OCI-LY3 (cell line): ENCODE data around the gene LILRB2.
A peak's percentile ranks its signal among the peaks of the same experiment; 100 is the strongest.
"Not testable (repeated sequence)": the region's sequence is repeated elsewhere in the genome, so short reads cannot be mapped to it uniquely, and the experiment has no call there.

Source experiments
- H2AFZ ChIP-seq: fragments of 200-600, 300-600 bp; shearing (Covaris generic); 2 replicates; pipeline ENCODE4 v1.6.0; 2014; ENCODE audit warnings: antibody characterized with exemption, low read depth, low read length
- H3K27ac ChIP-seq: fragments of 200-600, 300-600 bp; sonication (generic); 2 replicates; pipeline ENCODE4 v1.5.1; 2014; ENCODE audit warnings: mild to moderate bottlenecking, low read length, moderate library complexity, mixed read lengths
- H3K27me3 ChIP-seq: fragments of 200-600, 300-600 bp; sonication (generic); 2 replicates; pipeline ENCODE4 v1.6.1; 2014; ENCODE audit warnings: low read depth, low read length, mixed read lengths
- H3K36me3 ChIP-seq: fragments of 200-600, 300-600 bp; sonication (generic); replicated peaks from 2 replicates; pipeline ENCODE3; 2014; ENCODE audit warnings: low read depth, low read length, mixed read lengths
- H3K4me1 ChIP-seq: fragments of 300-600, 200-600 bp; sonication (generic); 2 replicates; pipeline ENCODE4 v1.6.1; 2014; ENCODE audit warnings: low read length, mixed read lengths
- H3K4me2 ChIP-seq: fragments of 200-600, 300-600 bp; sonication (generic); 2 replicates; pipeline ENCODE4 v1.6.1; 2014; ENCODE audit warnings: low read length, mixed read lengths
- H3K4me3 ChIP-seq: fragments of 300-600, 200-600 bp; sonication (generic); 2 replicates; pipeline ENCODE4 v1.5.1; 2014; ENCODE audit warnings: antibody characterized with exemption, mild to moderate bottlenecking, low read length, moderate library complexity
- H3K79me2 ChIP-seq: fragments of 300-600, 200-600 bp; shearing (Covaris generic); 2 replicates; pipeline ENCODE4 v1.6.1; 2014; ENCODE audit warnings: mild to moderate bottlenecking, low read length, mixed read lengths
- H3K9ac ChIP-seq: fragments of 300-600, 200-600 bp; shearing (Covaris generic); 2 replicates; pipeline ENCODE4 v1.6.0; 2014; ENCODE audit warnings: mild to moderate bottlenecking, low read length, moderate library complexity
- H3K9me3 ChIP-seq: fragments of 200-600, 300-600 bp; shearing (Covaris generic); 2 replicates; pipeline ENCODE4 v1.6.1; 2014; ENCODE audit warnings: low read length, mixed read lengths; ENCODE audit not compliant: insufficient read depth
- H4K20me1 ChIP-seq: fragments of 200-600, 300-600 bp; sonication (generic); 2 replicates; pipeline ENCODE4 v1.6.1; 2016; ENCODE audit warnings: low read length, mixed read lengths; ENCODE audit not compliant: insufficient read depth
- EZH2phosphoT487 ChIP-seq: fragments of 200-600 bp; shearing (Covaris generic); IDR thresholded peaks from 2 replicates; pipeline ENCODE4 v1.6.1; 2018; ENCODE audit warnings: antibody characterized with exemption, mixed run types, low read depth
- TF ChIP-seq, protein P1 (sequence below): fragments of 200-600, 300-600 bp; sonication (generic); IDR thresholded peaks from 2 replicates; pipeline ENCODE4 v1.5.1; 2014; ENCODE audit warnings: antibody characterized with exemption, low read length, low read depth

LILRB2 gene

DNA sequence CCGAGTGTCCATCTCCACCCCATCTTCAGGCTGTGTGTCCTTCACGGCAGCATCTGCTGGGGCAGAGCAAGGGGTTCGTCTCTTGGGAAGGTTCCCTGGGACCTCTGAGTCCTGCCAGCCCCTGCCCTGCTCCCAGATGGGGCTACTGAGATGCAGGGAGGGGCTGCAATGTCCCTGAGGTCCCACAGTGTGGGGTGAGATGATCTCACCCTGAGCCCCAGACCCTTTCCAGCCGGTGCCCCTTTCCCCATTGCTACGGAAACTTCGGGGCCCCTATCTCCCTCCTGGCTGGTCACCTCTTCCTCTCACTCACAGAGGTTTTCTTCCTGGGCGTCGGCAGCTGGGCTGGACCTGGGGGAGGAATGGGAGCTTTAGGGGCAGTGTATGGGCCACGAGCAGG is 5.0 kb downstream of the LILRB2 start:
- H4K20me1 ChIP-seq = no peaks in the 10 kb centered on the region
- no peak for TF ChIP-seq EZH2phosphoT487
- TF ChIP-seq, protein P1, sequence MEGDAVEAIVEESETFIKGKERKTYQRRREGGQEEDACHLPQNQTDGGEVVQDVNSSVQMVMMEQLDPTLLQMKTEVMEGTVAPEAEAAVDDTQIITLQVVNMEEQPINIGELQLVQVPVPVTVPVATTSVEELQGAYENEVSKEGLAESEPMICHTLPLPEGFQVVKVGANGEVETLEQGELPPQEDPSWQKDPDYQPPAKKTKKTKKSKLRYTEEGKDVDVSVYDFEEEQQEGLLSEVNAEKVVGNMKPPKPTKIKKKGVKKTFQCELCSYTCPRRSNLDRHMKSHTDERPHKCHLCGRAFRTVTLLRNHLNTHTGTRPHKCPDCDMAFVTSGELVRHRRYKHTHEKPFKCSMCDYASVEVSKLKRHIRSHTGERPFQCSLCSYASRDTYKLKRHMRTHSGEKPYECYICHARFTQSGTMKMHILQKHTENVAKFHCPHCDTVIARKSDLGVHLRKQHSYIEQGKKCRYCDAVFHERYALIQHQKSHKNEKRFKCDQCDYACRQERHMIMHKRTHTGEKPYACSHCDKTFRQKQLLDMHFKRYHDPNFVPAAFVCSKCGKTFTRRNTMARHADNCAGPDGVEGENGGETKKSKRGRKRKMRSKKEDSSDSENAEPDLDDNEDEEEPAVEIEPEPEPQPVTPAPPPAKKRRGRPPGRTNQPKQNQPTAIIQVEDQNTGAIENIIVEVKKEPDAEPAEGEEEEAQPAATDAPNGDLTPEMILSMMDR = no peak
- H3K4me1 ChIP-seq = peaks cover 18% of the 10 kb centered on the region
- no peak overlapping the region for H2AFZ ChIP-seq
- no peaks in the 10 kb centered on the region for H3K9me3 ChIP-seq
- H3K27me3 ChIP-seq = peaks cover 24% of the 10 kb centered on the region
- H3K9ac ChIP-seq = no peak overlapping the region
- no peak overlapping the region for H3K4me2 ChIP-seq
- H3K79me2 ChIP-seq = no peaks in the 10 kb centered on the region
- no peak overlapping the region for H3K27ac ChIP-seq
- no peaks in the 10 kb centered on the region for H3K36me3 ChIP-seq
- no peak overlapping the region for H3K4me3 ChIP-seq

DNA sequence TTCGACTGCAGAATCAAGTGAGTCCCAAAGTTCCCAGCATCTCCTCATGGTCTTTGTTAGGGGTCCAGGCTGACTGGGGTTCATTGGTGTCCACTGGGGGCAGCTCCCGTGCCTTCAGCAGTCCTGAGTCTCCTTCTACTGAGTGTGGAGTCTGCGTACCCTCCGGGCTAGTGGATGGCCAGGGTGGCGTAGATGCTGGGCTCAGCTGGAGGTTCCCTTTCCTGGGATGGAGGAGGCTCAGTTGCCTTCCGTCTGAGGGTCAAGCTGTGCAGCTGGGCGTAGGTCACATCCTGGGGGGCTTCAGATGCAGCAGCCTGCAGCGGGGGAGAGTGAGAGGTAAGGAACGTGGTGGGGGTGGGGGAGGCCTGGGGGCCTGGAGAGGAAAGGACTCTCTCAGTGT is 6.4 kb downstream of the LILRB2 start:
- H3K9me3 ChIP-seq, H2AFZ ChIP-seq, H3K27ac ChIP-seq, H3K79me2 ChIP-seq, H3K4me3 ChIP-seq, H3K9ac ChIP-seq, H3K4me2 ChIP-seq, H3K36me3 ChIP-seq, H4K20me1 ChIP-seq: not testable (repeated sequence)
- Histone ChIP-seq H3K27me3 (peaks cover 20% of the 10 kb centered on the region), H3K4me1 (peaks cover 12% of the 10 kb centered on the region)

DNA sequence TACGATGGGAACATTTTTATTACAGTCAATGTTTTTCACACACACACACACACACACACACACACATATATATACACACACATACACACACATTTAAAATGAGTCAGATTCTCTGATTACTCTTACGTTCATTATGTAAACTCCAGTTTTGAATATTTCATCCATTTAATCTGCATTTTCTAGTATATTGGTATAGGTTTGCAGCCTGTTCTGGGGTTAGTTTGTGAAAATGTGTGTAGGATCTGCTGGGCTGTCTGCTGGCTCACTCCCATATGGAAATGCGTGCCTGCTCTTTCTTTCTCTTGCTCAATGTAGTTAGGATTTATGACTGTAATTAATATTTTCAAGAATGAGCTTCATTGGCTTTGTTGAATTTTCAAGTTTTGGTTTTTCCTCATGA is 7.1 kb downstream of the LILRB2 start:
- no peak overlapping the region for H3K9ac ChIP-seq
- no peak overlapping the region for H2AFZ ChIP-seq
- H4K20me1 ChIP-seq = no peaks in the 10 kb centered on the region
- H3K4me2 ChIP-seq = no peak overlapping the region
- H3K79me2 ChIP-seq = no peaks in the 10 kb centered on the region
- no peak overlapping the region for H3K27ac ChIP-seq
- H3K4me1 ChIP-seq = peaks cover 12% of the 10 kb centered on the region
- no peaks in the 10 kb centered on the region for H3K36me3 ChIP-seq
- H3K4me3 ChIP-seq = no peak overlapping the region
- TF ChIP-seq, protein P1 = no peak
- no peak for TF ChIP-seq EZH2phosphoT487
- no peaks in the 10 kb centered on the region for H3K9me3 ChIP-seq
- peaks cover 23% of the 10 kb centered on the region for H3K27me3 ChIP-seq

DNA sequence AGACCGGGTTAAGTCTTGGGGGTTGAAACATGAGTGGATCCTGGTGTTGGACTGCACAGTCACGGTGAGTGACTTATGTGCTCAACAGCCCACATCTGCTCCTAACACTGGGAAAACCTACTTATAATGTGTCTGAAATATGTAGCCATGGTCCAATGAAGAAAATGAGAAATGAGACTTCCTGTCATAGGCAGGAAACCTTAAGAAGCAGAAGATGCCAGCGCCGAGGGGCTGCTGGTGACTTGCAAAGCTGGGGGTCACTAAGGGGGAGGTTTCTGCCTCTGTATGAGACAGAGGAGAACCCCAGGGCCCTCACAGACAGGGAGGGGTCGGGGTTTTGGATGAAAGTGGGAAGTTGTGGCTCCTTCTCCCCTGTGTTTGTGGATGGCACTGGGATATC is 8.7 kb downstream of the LILRB2 start:
- not testable (repeated sequence) for H3K36me3 ChIP-seq, H3K27ac ChIP-seq, H2AFZ ChIP-seq, H3K9me3 ChIP-seq, H3K4me2 ChIP-seq, H4K20me1 ChIP-seq, H3K9ac ChIP-seq, H3K4me3 ChIP-seq, H3K79me2 ChIP-seq
- Histone ChIP-seq H3K4me1 (peaks cover 12% of the 10 kb centered on the region), H3K27me3 (peaks cover 35% of the 10 kb centered on the region)

DNA sequence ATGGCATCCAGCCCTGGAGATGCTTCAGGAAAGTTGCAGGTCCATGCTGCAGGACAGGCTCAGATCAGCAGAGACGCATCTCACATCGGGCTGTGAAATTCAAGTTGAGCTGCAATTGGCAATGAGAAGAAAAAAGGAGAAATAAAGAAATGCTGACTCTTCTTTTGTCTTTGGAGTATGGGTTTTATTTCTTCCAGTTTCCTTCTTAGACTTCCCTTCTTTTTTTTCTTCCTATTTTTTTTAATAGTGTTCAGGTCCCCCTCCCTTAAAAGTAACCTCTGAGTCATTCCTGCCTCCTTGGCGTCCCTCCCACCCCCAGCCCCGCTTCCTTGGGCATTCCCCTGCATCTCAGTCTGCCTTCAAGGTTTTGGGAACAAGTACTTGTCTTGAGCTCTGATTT is 9.3 kb downstream of the LILRB2 start:
- H3K9ac ChIP-seq, H3K27ac ChIP-seq, H4K20me1 ChIP-seq, H3K4me3 ChIP-seq, H3K36me3 ChIP-seq, H3K9me3 ChIP-seq, H3K79me2 ChIP-seq, H3K4me2 ChIP-seq, H2AFZ ChIP-seq: not testable (repeated sequence)
- H3K4me1 ChIP-seq = peaks cover 12% of the 10 kb centered on the region
- H3K27me3 ChIP-seq = peaks cover 38% of the 10 kb centered on the region

DNA sequence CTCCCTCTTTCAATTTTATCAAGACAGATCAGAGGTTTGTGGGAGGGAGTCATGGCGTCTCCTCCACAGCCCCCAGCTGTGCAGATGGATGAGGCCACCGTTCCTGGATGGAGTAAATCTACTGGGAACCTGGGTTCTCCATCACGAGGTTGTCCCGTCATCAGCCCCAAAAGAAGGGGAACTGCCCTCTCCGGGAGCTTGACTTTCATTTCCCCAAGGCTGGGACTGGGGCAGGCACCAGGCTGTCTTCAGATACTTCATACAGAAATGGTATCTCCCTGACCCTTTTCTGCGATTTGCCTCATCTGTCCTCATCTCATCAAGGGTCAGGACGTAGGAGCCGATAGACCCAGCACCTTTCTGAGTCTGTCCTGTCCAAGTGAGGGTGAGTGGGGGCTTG is 9.8 kb downstream of the LILRB2 start:
- H3K4me2 ChIP-seq = peak overlapping the region; percentile 22

More for the DNA sequence above, 9.8 kb downstream of the LILRB2 start:
- peaks cover 12% of the 10 kb centered on the region for H3K4me1 ChIP-seq
- H3K36me3 ChIP-seq = no peaks in the 10 kb centered on the region
- H3K79me2 ChIP-seq = no peaks in the 10 kb centered on the region
- no peaks in the 10 kb centered on the region for H4K20me1 ChIP-seq
- H3K27me3 ChIP-seq = peaks cover 41% of the 10 kb centered on the region
- H3K9ac ChIP-seq = no peak overlapping the region
- H3K9me3 ChIP-seq = no peaks in the 10 kb centered on the region
- no peak overlapping the region for H3K27ac ChIP-seq
- TF ChIP-seq EZH2phosphoT487 = no peak
- TF ChIP-seq, protein P1 = no peak
- no peak overlapping the region for H2AFZ ChIP-seq
- H3K4me3 ChIP-seq = peak overlapping the region; percentile 2; the same call in 1 of the 2 replicates
